Stimulated activated CD8-positive, alpha-beta memory T cell treated with anti-CD3 and anti-CD28 coated beads, Interleukin-12 subunit alpha, Interleukin-12 subunit beta, amount 100 ng/mL, for 24 hours (primary cell): Measurements from ENCODE around the gene NF1.
"Not testable (repeated sequence)": the region's sequence is repeated elsewhere in the genome, so short reads cannot be mapped to it uniquely, and the experiment has no call there.

ENCODE experiments used
- DNase-seq: peaks from one replicate; pipeline ENCODE4 v3.0.0-alpha.2; 2020; ENCODE audit errors: extremely low read depth

Gene NF1

GRCh38 chr17:31328160-31328535 lies 233.4 kb downstream of the NF1 start:
- DNase-seq, result no peak

GRCh38 chr17:31329221-31329620 lies 234.4 kb downstream of the NF1 start:
- no peak for DNase-seq

- no peak for DNase-seq
Measured at GRCh38 chr17:31339906-31340661, 245.3 kb downstream of the NF1 start.

GRCh38 chr17:31345191-31345747 lies 250.5 kb downstream of the NF1 start:
- not testable (repeated sequence) for DNase-seq

- DNase-seq, result no peak
Measured at GRCh38 chr17:31349454-31349853, 254.7 kb downstream of the NF1 start.

GRCh38 chr17:31355935-31356334 lies 261.2 kb downstream of the NF1 start:
- no peak for DNase-seq

- no peak for DNase-seq
Measured at GRCh38 chr17:31357091-31357490, 262.3 kb downstream of the NF1 start.

- DNase-seq, result no peak
Measured at GRCh38 chr17:31357839-31358394, 263.1 kb downstream of the NF1 start.

- DNase-seq, result no peak
Measured at GRCh38 chr17:31364012-31364411, 269.2 kb downstream of the NF1 start.

GRCh38 chr17:31366088-31366487 lies 271.3 kb downstream of the NF1 start:
- no peak for DNase-seq

GRCh38 chr17:31369266-31369665 lies 274.5 kb downstream of the NF1 start:
- no peak for DNase-seq

GRCh38 chr17:31371511-31372097 lies 276.8 kb downstream of the NF1 start:
- no peak for DNase-seq

GRCh38 chr17:31373150-31374093 lies 278.6 kb downstream of the NF1 start:
- DNase-seq, result no peak

GRCh38 chr17:31374094-31374447 lies 279.3 kb downstream of the NF1 start:
- DNase-seq, result no peak

- no peak for DNase-seq
Measured at GRCh38 chr17:31374503-31374902, 279.7 kb downstream of the NF1 start.

GRCh38 chr17:31378638-31379037 lies 283.9 kb downstream of the NF1 start:
- no peak for DNase-seq

GRCh38 chr17:31379597-31380205 lies 284.9 kb downstream of the NF1 start:
- no peak for DNase-seq

- no peak for DNase-seq
Measured at GRCh38 chr17:31381165-31381668, 286.4 kb downstream of the NF1 start.

GRCh38 chr17:31382668-31383275 lies 288.0 kb downstream of the NF1 start:
- not testable (repeated sequence) for DNase-seq

- not testable (repeated sequence) for DNase-seq
Measured at GRCh38 chr17:31383488-31383887, 288.7 kb downstream of the NF1 start.
